ENCODE results near the gene PIK3R2. TPM values are rescaled to one million over a fixed set of nuclear protein-coding genes. Genes with fewer than 3 reads are reported as not detected.
A peak's percentile ranks its signal among the peaks of the same experiment; 100 is the strongest.

Gene PIK3R2
- total and polyA plus RNA-seq, 2 of the 4 experiments (the other 2 are of a cell fraction): 12.2 to 25.1 TPM

DNA sequence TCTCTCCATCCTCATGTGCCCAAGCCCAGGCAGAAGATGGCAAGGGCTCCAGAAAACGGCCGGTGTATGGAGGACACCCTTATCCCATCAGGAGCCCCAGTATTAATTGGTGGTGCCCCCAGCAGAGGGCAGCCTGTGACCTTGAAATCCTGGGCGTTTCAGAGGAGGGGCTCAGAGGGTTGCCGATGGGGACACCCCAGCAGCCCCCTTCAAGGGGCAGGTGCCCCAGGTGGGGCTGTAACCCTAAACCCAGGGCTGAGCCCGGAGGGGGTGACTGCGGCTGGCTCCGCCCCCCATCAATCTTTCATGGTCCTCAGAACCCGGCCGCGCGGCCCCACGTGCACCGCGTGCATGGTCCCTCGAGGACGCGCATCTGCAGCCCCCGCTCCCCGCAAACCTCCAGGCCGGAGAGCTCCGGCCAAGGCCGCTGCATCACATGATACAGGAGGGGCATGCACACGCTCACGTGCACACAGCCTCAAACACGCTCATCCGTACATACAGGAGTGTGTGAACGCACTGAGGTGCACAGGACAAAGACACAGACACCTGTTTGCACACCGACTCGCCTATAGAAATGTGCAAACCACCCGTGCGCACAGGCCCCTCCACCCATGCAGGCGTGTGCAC lies 49.9 kb downstream of the PIK3R2 start (continued):
- no peak for TF ChIP-seq CEBPB (IDR thresholded peaks at IDR 0.05; ENCODE audit: low read depth, low read length)

DNA sequence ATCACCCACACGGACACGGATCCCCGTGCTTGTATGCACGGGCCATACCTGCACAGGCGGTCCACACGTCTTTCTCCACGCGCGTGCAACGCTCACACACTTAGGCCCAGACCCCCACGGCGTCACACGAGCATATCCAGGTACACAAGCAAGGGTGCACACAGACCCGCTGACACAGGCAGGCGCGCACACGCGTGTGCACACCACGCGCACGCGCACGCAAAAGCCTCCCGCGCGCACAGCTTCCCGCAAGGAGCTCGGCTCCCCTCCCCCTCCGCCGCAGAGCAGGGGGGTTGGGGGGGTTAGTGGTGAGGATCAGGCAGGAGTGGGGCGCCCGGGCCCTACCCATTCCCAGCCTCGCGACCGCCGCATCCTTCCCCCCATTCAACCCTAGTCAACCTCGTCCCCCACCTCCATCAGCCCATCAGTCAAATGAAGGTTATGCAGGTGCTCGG lies 50.5 kb downstream of the PIK3R2 start:
- DNase-seq (no peak), ATAC-seq (ENCODE audit: low read depth) (no peak)
- H2BK20ac ChIP-seq (ENCODE audit: low read depth, low read length): no peak overlapping the region
- H3K14ac ChIP-seq (replicated peaks; ENCODE audit: low read depth, low read length): 0 out of 2 replicates have a peak overlapping the region, but pooled peaks have one; percentile 71
- H3K18ac ChIP-seq (ENCODE audit: low read depth, low read length): no peak overlapping the region
- no peaks in the 10 kb centered on the region for H3K9me3 ChIP-seq (ENCODE audit: control insufficient read depth, insufficient read depth, low read length)
- peak overlapping the region; percentile 53 for H3K27ac ChIP-seq (ENCODE audit: insufficient read depth, low read length)
- no peak overlapping the region for H3K56ac ChIP-seq (ENCODE audit: extremely low read depth, insufficient read depth, low read length)
- dilution Hi-C loops (cut with HindIII; ENCODE audit: low sequenced_read_pairs, unreplicated experiment): no loop called here
- H2BK120ac ChIP-seq (ENCODE audit: low read depth, low read length): no peak overlapping the region
- H3K4me2 ChIP-seq (ENCODE audit: low read depth, low read length): peak overlapping the region; percentile 98
- H3K79me1 ChIP-seq (ENCODE audit: low read depth in 1 of 2, low read length in 2 of 2): peaks cover 4 to 45% of the 10 kb centered on the region in 2 experiments
- H4K91ac ChIP-seq (ENCODE audit: insufficient read depth, low read depth, low read length): peak overlapping the region; percentile 27; the same call in 1 of the 2 replicates
- H3K23ac ChIP-seq (ENCODE audit: low read depth, low read length): peak overlapping the region; percentile 90; the same call in 1 of the 2 replicates
- H3K36me3 ChIP-seq (ENCODE audit: control insufficient read depth, insufficient read depth, low read length): peaks cover 12% of the 10 kb centered on the region
- ChIA-PET CTCF (no interaction called here), POLR2A (ENCODE audit: unreplicated experiment) (no interaction called here)
- H4K5ac ChIP-seq (ENCODE audit: low read depth, low read length): no peak overlapping the region
- peaks cover 11% of the 10 kb centered on the region; the same call in 1 of the 2 replicates for H3K9me1 ChIP-seq (ENCODE audit: insufficient read depth, low read length)
- H3K27me3 ChIP-seq (ENCODE audit: control insufficient read depth, insufficient read depth, low read length): no peaks in the 10 kb centered on the region
- H4K20me1 ChIP-seq (ENCODE audit: insufficient read depth, low read length): peaks cover 11% of the 10 kb centered on the region; the same call in 1 of the 2 replicates
- peak overlapping the region; percentile 43 for H2AK5ac ChIP-seq (ENCODE audit: low read depth, low read length)
- H4K8ac ChIP-seq (ENCODE audit: low read depth in 2 of 2, low read length in 2 of 2): peak overlapping the region in 1 of 2 experiments; percentile 19; a peak in 1 of 4 replicates
- peaks cover 14% of the 10 kb centered on the region for H3K4me1 ChIP-seq (ENCODE audit: control insufficient read depth, insufficient read depth, low read length)
- peak overlapping the region; percentile 88 for H2AK9ac ChIP-seq (replicated peaks; ENCODE audit: low read depth, low read length, poor library complexity)
- H2AFZ ChIP-seq (replicated peaks; ENCODE audit: low read length, poor library complexity): peak overlapping the region; percentile 94
- peak overlapping the region; percentile 4 for H2BK5ac ChIP-seq (ENCODE audit: low read depth, low read length, poor library complexity, severe bottlenecking)
- WGBS, 2 experiments (ENCODE audit: extremely low coverage in 2 of 2, insufficient read length in 1 of 2): 0% methylated on average over 16 of the region's 38 CpGs; no CpG with 5 or more reads in 1 of the 2 experiments
- H2BK15ac ChIP-seq (ENCODE audit: low read depth, low read length): no peak overlapping the region
- peak overlapping the region; percentile 75 for H3K4me3 ChIP-seq (ENCODE audit: insufficient read depth, low read depth, low read length)
- in situ Hi-C loops (cut with MboI; ENCODE audit: low sequenced_read_pairs): no loop called here
- peak overlapping the region; percentile 62 for H3K9ac ChIP-seq (ENCODE audit: low read depth, low read length)
- H3K4ac ChIP-seq (ENCODE audit: low read depth, low read length): 0 out of 2 replicates have a peak overlapping the region, but pooled peaks have one; percentile 48
- intact Hi-C loops (cut with micrococcal nuclease): loop anchor here (5.0 to 10.0 kb wide), 2 partner anchors 119 to 211 kb away; partner anchors contain the start of genes LSM4 and SSBP4
- BruUV-seq (replicated peaks): no TSS peak
- TF ChIP-seq CHD1 (IDR thresholded peaks at IDR 0.05; ENCODE audit: low read depth, low read length): no peak
- TF ChIP-seq RAD21 (IDR thresholded peaks at IDR 0.05; ENCODE audit: low read length): no peak
- TF ChIP-seq, protein P1, sequence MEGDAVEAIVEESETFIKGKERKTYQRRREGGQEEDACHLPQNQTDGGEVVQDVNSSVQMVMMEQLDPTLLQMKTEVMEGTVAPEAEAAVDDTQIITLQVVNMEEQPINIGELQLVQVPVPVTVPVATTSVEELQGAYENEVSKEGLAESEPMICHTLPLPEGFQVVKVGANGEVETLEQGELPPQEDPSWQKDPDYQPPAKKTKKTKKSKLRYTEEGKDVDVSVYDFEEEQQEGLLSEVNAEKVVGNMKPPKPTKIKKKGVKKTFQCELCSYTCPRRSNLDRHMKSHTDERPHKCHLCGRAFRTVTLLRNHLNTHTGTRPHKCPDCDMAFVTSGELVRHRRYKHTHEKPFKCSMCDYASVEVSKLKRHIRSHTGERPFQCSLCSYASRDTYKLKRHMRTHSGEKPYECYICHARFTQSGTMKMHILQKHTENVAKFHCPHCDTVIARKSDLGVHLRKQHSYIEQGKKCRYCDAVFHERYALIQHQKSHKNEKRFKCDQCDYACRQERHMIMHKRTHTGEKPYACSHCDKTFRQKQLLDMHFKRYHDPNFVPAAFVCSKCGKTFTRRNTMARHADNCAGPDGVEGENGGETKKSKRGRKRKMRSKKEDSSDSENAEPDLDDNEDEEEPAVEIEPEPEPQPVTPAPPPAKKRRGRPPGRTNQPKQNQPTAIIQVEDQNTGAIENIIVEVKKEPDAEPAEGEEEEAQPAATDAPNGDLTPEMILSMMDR (conservative IDR thresholded peaks at IDR 0.05; ENCODE audit: low read depth, low read length): no peak
- TF ChIP-seq, protein P2, sequence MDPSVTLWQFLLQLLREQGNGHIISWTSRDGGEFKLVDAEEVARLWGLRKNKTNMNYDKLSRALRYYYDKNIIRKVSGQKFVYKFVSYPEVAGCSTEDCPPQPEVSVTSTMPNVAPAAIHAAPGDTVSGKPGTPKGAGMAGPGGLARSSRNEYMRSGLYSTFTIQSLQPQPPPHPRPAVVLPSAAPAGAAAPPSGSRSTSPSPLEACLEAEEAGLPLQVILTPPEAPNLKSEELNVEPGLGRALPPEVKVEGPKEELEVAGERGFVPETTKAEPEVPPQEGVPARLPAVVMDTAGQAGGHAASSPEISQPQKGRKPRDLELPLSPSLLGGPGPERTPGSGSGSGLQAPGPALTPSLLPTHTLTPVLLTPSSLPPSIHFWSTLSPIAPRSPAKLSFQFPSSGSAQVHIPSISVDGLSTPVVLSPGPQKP (IDR thresholded peaks at IDR 0.05; ENCODE audit: borderline replicate concordance, low read depth, low read length): no peak
- no peak for TF ChIP-seq BHLHE40 (IDR thresholded peaks at IDR 0.05; ENCODE audit: low read depth, low read length)
- no peak for TF ChIP-seq MXI1 (IDR thresholded peaks at IDR 0.05; ENCODE audit: borderline replicate concordance, low read depth, low read length)
- TF ChIP-seq RFX5 (IDR thresholded peaks at IDR 0.05; ENCODE audit: low read depth, low read length): no peak
- no peak for TF ChIP-seq RCOR1 (IDR thresholded peaks at IDR 0.05; ENCODE audit: insufficient replicate concordance, low read length)
- TF ChIP-seq NFE2L2 (IDR thresholded peaks at IDR 0.05; ENCODE audit: low read depth, low read length): no peak
- TF ChIP-seq CEBPB (IDR thresholded peaks at IDR 0.05; ENCODE audit: low read depth, low read length): no peak
- TF ChIP-seq MAZ (IDR thresholded peaks at IDR 0.05; ENCODE audit: borderline replicate concordance, low read depth, low read length): no peak
- TF ChIP-seq MAFK (IDR thresholded peaks at IDR 0.05; ENCODE audit: low read depth, low read length): no peak
- TF ChIP-seq SMC3 (IDR thresholded peaks at IDR 0.05; ENCODE audit: low read depth, low read length): no peak
